ENCODE results near the gene EGR4.

Gene EGR4

DNA sequence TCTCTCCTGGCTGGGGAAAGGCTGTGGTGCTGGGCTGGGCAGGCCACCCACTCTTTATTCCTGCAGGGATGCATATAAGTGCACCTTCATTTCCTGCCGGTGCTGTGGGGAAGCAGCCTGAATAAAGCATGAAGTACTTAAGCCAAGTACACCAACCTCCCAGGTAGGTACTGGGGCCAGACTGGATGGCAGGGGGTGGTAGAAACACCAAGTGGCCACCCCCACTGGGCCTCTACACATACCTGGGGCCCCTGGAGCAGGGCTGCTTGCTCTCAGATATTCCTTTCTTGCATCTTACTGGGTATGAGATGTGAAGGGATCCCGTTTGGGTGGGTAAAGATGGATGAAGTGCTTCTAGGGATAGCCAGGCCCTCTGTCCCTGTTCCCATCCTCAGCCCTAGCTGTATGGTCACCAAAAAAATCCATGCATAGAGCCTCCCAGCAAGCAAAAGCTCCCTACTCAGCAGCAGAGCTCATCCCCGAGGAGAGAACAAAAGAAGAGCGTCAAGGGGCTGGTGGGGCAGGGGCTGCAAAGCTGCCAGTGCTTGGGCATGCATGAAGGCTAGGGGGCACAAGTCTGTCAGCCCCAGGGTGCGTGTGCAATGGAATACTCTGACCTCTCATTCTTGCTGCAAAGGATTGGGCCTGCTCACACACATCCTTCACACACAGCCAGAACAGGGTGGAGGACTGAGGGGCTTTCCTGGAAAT, 37.3 kb downstream of the EGR4 start:
- no peaks in the 10 kb centered on the region for H3K27me3 ChIP-seq (ENCODE audit: control insufficient read depth, insufficient read depth, low read length)
- peaks cover 13% of the 10 kb centered on the region; the same call in 1 of the 2 replicates for H3K4me1 ChIP-seq (ENCODE audit: control insufficient read depth, insufficient read depth, low read length)
- no peaks in the 10 kb centered on the region for H3K9me3 ChIP-seq (ENCODE audit: control insufficient read depth, insufficient read depth, low read length)
- no peak overlapping the region for H3K9ac ChIP-seq (ENCODE audit: low read depth, low read length)
- no peak overlapping the region for H3K4me3 ChIP-seq (ENCODE audit: low read depth, low read length)
- peak overlapping the region; percentile 16 for H3K27ac ChIP-seq (ENCODE audit: low read depth, low read length)
- H3K36me3 ChIP-seq (ENCODE audit: control insufficient read depth, insufficient read depth, low read length) = peaks cover 51% of the 10 kb centered on the region

DNA sequence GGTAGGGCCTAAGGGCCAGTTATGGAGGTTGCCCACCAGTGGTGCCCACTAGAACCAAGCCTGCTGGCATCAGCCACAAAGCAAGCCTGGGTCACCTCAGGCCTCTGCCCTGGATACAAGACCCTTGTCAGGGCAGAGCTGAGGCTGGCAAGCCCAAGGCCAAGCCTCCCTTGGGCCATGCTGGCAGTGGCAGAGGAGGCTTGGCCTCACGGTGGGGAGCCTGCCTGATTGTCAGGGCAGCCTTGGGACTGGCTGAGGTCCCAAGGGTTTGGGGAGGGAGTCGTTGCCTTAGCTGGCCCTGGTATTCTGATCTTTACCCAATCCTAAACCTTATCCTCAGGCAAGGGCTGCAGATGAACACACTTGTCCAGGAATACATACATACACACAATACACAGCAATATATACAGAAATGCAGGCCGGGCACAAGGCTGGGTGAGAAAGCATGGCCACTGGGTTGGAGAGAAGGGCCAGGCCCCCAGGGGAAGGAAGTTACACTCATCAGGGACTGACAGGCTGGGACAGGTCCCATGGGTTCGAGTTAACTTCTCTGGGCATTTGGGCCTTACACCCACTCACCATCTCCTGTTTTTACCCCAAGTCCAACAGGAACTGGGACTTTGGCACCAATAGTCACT, 38.2 kb downstream of the EGR4 start:
- peaks cover 60% of the 10 kb centered on the region for H3K36me3 ChIP-seq (ENCODE audit: control insufficient read depth, insufficient read depth, low read length)
- H3K27me3 ChIP-seq (ENCODE audit: control insufficient read depth, insufficient read depth, low read length) = no peaks in the 10 kb centered on the region
- H3K27ac ChIP-seq (ENCODE audit: low read depth, low read length) = peak overlapping the region; percentile 16
- no peaks in the 10 kb centered on the region for H3K9me3 ChIP-seq (ENCODE audit: control insufficient read depth, insufficient read depth, low read length)
- H3K4me1 ChIP-seq (ENCODE audit: control insufficient read depth, insufficient read depth, low read length) = peaks cover 9% of the 10 kb centered on the region; the same call in 1 of the 2 replicates
- no peak overlapping the region for H3K4me3 ChIP-seq (ENCODE audit: low read depth, low read length)
- H3K9ac ChIP-seq (ENCODE audit: low read depth, low read length) = no peak overlapping the region

DNA sequence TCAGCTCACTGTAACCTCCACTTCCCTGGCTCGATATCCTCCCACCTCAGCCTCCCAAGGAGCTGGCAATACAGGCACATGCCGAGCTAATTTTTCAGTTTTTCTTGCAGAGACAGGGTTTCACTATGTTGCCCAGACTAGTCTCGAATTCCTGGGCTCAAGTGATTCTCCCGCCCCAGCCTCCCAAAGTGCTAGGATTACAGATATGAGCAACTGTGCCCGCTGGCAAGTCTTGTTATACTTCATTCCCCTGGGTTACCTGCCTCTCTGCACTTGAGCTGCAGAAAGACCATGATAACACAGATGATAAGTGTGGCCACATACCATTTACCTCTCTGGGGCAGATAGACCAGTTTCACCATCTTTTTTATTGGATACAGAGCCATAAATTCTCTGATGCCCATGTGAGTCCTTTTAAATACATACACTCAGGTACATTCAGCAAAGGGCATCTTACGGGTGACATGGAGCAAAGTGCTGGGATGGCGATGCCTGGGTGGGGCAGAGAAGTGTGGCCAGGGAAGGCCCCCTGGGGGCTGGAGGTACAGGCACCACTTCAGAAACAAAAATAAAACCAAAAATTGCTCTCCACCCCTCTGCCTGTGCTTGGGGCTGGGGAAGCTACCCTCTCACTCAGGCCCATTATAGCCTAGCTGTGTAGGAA, 38.9 kb downstream of the EGR4 start:
- H3K9me3 ChIP-seq (ENCODE audit: control insufficient read depth, insufficient read depth, low read length) = no peaks in the 10 kb centered on the region
- H3K4me1 ChIP-seq (ENCODE audit: control insufficient read depth, insufficient read depth, low read length) = peaks cover 9% of the 10 kb centered on the region; the same call in 1 of the 2 replicates
- no peak overlapping the region for H3K27ac ChIP-seq (ENCODE audit: low read depth, low read length)
- no peak overlapping the region for H3K4me3 ChIP-seq (ENCODE audit: low read depth, low read length)
- no peak overlapping the region for H3K9ac ChIP-seq (ENCODE audit: low read depth, low read length)
- H3K27me3 ChIP-seq (ENCODE audit: control insufficient read depth, insufficient read depth, low read length) = no peaks in the 10 kb centered on the region
- H3K36me3 ChIP-seq (ENCODE audit: control insufficient read depth, insufficient read depth, low read length) = peaks cover 62% of the 10 kb centered on the region

DNA sequence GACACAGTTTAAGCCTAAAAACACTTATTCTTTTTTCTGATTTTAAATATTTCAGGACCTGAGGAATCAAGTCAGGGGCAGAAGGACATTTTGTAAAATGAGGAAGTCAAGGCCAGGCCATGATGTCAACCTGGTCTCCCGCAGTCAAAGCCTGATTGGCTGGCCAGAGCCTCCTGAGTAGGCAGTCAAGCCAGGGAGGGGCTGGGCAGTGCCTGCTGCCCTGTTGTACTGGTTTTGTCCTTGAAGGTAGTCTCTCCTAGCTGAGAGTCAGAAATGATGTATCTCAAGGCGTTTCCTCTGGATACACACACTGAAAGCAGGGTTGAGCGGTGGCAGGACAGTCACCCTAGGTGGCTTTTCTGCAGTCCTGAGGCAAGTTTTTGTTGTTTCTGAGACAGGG, 39.4 kb downstream of the EGR4 start:
- Histone ChIP-seq H3K9me3 (ENCODE audit: control insufficient read depth, insufficient read depth, low read length) (no peaks in the 10 kb centered on the region), H3K4me3 (ENCODE audit: low read depth, low read length) (no peak overlapping the region), H3K4me1 (ENCODE audit: control insufficient read depth, insufficient read depth, low read length) (peaks cover 9% of the 10 kb centered on the region; the same call in 1 of the 2 replicates), H3K27me3 (ENCODE audit: control insufficient read depth, insufficient read depth, low read length) (no peaks in the 10 kb centered on the region), H3K36me3 (ENCODE audit: control insufficient read depth, insufficient read depth, low read length) (peaks cover 62% of the 10 kb centered on the region), H3K9ac (ENCODE audit: low read depth, low read length) (no peak overlapping the region), H3K27ac (ENCODE audit: low read depth, low read length) (no peak overlapping the region)

DNA sequence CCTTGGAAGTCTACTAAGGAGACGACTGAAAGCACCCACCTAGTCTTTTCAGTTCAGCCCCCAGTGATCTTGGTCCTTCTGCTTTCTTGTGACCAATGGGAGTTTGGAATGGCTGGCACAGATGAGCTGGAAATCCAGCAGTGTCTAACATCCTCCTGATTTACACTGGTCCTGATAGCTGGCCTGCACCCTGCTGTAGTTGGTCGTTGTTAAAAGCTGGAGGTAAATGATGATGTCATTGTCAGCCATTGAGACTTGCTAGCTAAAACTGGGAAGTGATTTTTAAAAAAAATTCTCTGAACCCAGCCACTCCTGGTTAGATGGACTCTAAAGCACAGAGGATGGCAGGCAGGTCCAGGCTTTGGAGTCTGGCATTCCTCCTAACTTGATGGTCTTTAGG, 39.9 kb downstream of the EGR4 start:
- Histone ChIP-seq H3K27ac (ENCODE audit: low read depth, low read length) (no peak overlapping the region), H3K4me1 (ENCODE audit: control insufficient read depth, insufficient read depth, low read length) (peaks cover 9% of the 10 kb centered on the region; the same call in 1 of the 2 replicates), H3K4me3 (ENCODE audit: low read depth, low read length) (no peak overlapping the region), H3K36me3 (ENCODE audit: control insufficient read depth, insufficient read depth, low read length) (peaks cover 62% of the 10 kb centered on the region), H3K9me3 (ENCODE audit: control insufficient read depth, insufficient read depth, low read length) (no peaks in the 10 kb centered on the region), H3K9ac (ENCODE audit: low read depth, low read length) (no peak overlapping the region), H3K27me3 (ENCODE audit: control insufficient read depth, insufficient read depth, low read length) (no peaks in the 10 kb centered on the region)

DNA sequence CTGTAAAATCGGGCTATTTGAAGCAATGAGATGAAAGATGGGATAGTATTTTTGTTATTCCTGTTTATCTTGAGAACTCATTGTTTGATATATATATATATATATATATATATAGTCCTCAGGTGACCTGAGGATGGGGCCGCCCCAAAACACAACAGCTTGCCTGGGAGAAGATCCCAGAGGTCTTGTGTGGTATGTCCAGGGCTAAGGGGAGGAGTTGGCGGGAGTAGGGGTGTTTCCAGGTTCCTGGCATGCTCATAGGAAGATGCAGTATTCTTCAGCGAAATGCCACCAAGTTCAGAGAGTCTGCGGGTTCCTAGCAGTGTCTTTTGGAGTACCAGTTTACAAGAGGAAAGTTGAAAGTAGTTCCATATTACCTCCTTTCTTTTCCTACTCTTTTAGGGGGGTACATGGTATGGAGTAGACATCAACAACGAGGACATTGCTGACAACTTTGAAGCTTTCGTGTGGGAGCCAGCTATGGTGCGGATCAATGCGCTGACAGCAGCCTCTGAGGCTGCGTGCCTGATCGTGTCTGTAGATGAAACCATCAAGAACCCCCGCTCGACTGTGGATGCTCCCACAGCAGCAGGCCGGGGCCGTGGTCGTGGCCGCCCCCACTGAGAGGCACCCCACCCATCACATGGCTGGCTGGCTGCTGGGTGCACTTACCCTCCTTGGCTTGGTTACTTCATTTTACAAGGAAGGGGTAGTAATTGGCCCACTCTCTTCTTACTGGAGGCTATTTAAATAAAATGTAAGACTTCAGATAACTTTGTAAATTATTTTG, 40.9 kb downstream of the EGR4 start:
- Histone ChIP-seq H3K27ac (ENCODE audit: low read depth, low read length) (no peak overlapping the region), H3K9me3 (ENCODE audit: control insufficient read depth, insufficient read depth, low read length) (no peaks in the 10 kb centered on the region)

DNA sequence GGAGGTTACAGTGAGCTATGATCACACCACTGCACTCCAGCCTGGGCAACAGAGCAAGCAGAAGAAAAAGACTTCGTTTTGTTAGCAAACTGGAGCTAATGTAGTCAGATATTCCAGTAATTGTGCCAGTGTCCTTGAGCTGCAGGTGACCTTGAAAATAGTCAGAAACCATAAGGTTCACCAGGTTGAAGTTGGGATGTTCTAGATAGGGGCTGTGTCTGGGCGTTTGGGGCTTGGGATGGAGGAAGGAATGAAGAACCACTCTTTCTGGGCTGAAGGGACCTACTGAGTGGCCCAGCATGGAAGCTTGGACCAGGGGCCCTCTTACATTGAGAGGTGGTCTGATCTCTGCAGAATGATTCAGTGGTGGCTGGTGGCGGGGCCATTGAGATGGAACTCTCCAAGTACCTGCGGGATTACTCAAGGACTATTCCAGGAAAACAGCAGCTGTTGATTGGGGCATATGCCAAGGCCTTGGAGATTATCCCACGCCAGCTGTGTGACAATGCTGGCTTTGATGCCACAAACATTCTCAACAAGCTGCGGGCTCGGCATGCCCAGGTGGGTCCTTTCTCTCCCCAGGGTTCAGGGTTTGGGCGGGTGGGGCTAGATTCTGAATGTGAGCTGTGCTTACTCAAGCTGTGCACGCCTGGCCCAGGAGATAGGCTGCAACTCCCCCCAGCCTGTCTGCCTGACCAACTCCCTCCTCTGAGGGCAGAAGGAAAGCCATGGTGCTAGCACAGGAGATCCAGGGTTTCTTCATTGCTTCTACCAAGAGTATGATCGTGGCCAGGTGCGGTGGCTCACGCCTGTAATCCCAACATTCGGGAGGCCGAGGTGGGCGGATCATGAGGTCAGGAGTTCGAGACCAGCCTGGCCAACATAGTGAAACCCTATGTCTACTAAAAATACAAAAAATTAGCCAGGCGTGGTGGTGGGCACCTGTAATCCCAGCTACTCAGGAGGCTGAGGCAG, 42.2 kb downstream of the EGR4 start:
- Histone ChIP-seq H3K27me3 (ENCODE audit: control insufficient read depth, insufficient read depth, low read length) (no peaks in the 10 kb centered on the region), H3K9me3 (ENCODE audit: control insufficient read depth, insufficient read depth, low read length) (no peaks in the 10 kb centered on the region), H3K36me3 (ENCODE audit: control insufficient read depth, insufficient read depth, low read length) (peaks cover 83% of the 10 kb centered on the region), H3K4me1 (ENCODE audit: control insufficient read depth, insufficient read depth, low read length) (peaks cover 9% of the 10 kb centered on the region; the same call in 1 of the 2 replicates), H3K27ac (ENCODE audit: low read depth, low read length) (no peak overlapping the region), H3K4me3 (ENCODE audit: low read depth, low read length) (no peak overlapping the region), H3K9ac (ENCODE audit: low read depth, low read length) (no peak overlapping the region)

More for the DNA sequence above, 40.9 kb downstream of the EGR4 start:
- Histone ChIP-seq H3K4me1 (ENCODE audit: control insufficient read depth, insufficient read depth, low read length) (peaks cover 9% of the 10 kb centered on the region; the same call in 1 of the 2 replicates), H3K4me3 (ENCODE audit: low read depth, low read length) (no peak overlapping the region), H3K36me3 (ENCODE audit: control insufficient read depth, insufficient read depth, low read length) (peaks cover 71% of the 10 kb centered on the region), H3K27me3 (ENCODE audit: control insufficient read depth, insufficient read depth, low read length) (no peaks in the 10 kb centered on the region), H3K9ac (ENCODE audit: low read depth, low read length) (no peak overlapping the region)

DNA sequence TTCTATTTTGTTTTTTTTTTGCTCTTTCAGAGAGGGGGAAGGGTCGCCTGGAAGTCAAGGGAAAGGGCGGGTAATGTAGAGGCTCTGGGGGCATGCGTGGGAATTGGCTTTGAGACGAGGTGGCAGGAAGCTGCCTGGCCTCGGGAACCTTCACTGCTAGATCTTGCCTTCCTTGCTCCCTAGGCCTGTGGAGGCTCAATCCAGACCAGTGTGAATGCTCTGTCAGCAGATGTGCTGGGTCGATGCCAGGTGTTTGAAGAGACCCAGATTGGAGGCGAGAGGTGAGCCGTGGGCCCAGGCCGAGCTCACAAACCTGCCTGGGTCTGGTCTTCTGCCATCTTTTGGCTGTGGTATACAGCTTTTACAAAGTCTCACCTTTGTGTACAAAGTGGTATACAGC, 43.7 kb downstream of the EGR4 start:
- H3K9ac ChIP-seq (ENCODE audit: low read depth, low read length) = no peak overlapping the region
- no peaks in the 10 kb centered on the region for H3K4me1 ChIP-seq (ENCODE audit: control insufficient read depth, insufficient read depth, low read length)
- no peak overlapping the region for H3K27ac ChIP-seq (ENCODE audit: low read depth, low read length)
- no peak overlapping the region for H3K4me3 ChIP-seq (ENCODE audit: low read depth, low read length)
- no peaks in the 10 kb centered on the region for H3K27me3 ChIP-seq (ENCODE audit: control insufficient read depth, insufficient read depth, low read length)
- H3K9me3 ChIP-seq (ENCODE audit: control insufficient read depth, insufficient read depth, low read length) = no peaks in the 10 kb centered on the region
- peaks cover 97% of the 10 kb centered on the region for H3K36me3 ChIP-seq (ENCODE audit: control insufficient read depth, insufficient read depth, low read length)

DNA sequence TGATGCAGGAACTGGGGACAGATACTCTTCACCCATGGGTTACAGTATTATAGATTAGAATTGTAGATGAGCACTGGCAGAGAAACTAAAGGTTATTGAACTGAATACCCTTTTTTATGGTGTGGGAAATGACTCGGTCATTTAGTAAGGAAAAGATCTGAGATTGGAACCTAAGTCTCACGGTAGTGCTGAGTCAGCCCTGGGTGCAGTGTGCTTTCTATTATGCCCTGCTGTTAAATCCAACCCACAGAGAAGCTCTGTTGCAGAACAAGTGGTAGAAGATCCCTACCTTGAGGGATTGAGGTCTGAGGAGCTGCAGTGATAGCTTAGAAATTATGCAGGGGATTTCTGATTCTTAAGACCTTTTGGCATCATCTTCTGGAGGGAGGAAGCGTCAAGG, 46.5 kb downstream of the EGR4 start:
- Histone ChIP-seq H3K9me3 (ENCODE audit: control insufficient read depth, insufficient read depth, low read length) (no peaks in the 10 kb centered on the region), H3K36me3 (ENCODE audit: control insufficient read depth, insufficient read depth, low read length) (peaks cover 93% of the 10 kb centered on the region), H3K9ac (ENCODE audit: low read depth, low read length) (no peak overlapping the region), H3K4me3 (ENCODE audit: low read depth, low read length) (no peak overlapping the region), H3K27ac (ENCODE audit: low read depth, low read length) (no peak overlapping the region), H3K4me1 (ENCODE audit: control insufficient read depth, insufficient read depth, low read length) (no peaks in the 10 kb centered on the region), H3K27me3 (ENCODE audit: control insufficient read depth, insufficient read depth, low read length) (no peaks in the 10 kb centered on the region)

DNA sequence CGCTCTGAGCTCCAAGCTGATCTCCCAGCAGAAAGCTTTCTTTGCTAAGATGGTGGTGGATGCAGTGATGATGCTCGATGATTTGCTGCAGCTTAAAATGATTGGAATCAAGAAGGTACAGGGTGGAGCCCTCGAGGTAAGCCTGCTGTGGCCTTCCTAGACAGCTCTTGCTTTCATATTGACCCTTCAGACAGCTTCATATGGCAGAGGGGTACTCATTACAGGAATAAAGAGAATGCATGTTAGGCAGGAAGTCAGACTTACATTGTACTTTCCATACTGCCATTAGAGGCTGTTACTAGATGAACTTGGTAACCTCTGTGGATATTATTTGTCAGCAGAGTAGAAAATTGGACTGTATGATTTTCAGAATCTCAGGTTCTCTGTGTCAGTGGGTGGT, 48.8 kb downstream of the EGR4 start:
- peaks cover 92% of the 10 kb centered on the region for H3K36me3 ChIP-seq (ENCODE audit: control insufficient read depth, insufficient read depth, low read length)
- no peaks in the 10 kb centered on the region for H3K27me3 ChIP-seq (ENCODE audit: control insufficient read depth, insufficient read depth, low read length)
- no peaks in the 10 kb centered on the region for H3K4me1 ChIP-seq (ENCODE audit: control insufficient read depth, insufficient read depth, low read length)
- no peaks in the 10 kb centered on the region for H3K9me3 ChIP-seq (ENCODE audit: control insufficient read depth, insufficient read depth, low read length)
- H3K27ac ChIP-seq (ENCODE audit: low read depth, low read length) = peak overlapping the region; percentile 1
- H3K9ac ChIP-seq (ENCODE audit: low read depth, low read length) = no peak overlapping the region
- H3K4me3 ChIP-seq (ENCODE audit: low read depth, low read length) = no peak overlapping the region

Data from HUES48 (cell line).